ENCODE measurements around the gene PLEKHG4. TPM values are rescaled to one million over a fixed set of nuclear protein-coding genes. Genes with fewer than 3 reads are reported as not detected.
A peak's percentile ranks its signal among the peaks of the same experiment; 100 is the strongest.

PLEKHG4 gene
- total RNA-seq, 1 donor: 24.3 TPM

GRCh38 chr16:67277294-67277998 lies 1.9 kb upstream of the PLEKHG4 start:
- TF ChIP-seq, protein P1, sequence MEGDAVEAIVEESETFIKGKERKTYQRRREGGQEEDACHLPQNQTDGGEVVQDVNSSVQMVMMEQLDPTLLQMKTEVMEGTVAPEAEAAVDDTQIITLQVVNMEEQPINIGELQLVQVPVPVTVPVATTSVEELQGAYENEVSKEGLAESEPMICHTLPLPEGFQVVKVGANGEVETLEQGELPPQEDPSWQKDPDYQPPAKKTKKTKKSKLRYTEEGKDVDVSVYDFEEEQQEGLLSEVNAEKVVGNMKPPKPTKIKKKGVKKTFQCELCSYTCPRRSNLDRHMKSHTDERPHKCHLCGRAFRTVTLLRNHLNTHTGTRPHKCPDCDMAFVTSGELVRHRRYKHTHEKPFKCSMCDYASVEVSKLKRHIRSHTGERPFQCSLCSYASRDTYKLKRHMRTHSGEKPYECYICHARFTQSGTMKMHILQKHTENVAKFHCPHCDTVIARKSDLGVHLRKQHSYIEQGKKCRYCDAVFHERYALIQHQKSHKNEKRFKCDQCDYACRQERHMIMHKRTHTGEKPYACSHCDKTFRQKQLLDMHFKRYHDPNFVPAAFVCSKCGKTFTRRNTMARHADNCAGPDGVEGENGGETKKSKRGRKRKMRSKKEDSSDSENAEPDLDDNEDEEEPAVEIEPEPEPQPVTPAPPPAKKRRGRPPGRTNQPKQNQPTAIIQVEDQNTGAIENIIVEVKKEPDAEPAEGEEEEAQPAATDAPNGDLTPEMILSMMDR (IDR thresholded peaks at IDR 0.05; ENCODE audit: insufficient read depth, low read length): no peak
- peak overlapping the region; percentile 6 for H3K4me3 ChIP-seq (ENCODE audit: low read depth, low read length)
- DNase-seq (ENCODE audit: low read depth): peak; percentile 99

GRCh38 chr16:67277999-67278772 lies 1.1 kb upstream of the PLEKHG4 start:
- TF ChIP-seq, protein P1 (IDR thresholded peaks at IDR 0.05; ENCODE audit: insufficient read depth, low read length): no peak
- peak overlapping the region; percentile 67 for H3K4me3 ChIP-seq (ENCODE audit: low read depth, low read length)
- peak; percentile 90 for DNase-seq (ENCODE audit: low read depth)

- no peak for DNase-seq (ENCODE audit: low read depth)
- H3K4me3 ChIP-seq (ENCODE audit: low read depth, low read length): peak overlapping the region; percentile 67
- TF ChIP-seq, protein P1 (IDR thresholded peaks at IDR 0.05; ENCODE audit: insufficient read depth, low read length): no peak
These were observed 498 bp upstream of the PLEKHG4 start for GRCh38 chr16:67278773-67279295.

DNA sequence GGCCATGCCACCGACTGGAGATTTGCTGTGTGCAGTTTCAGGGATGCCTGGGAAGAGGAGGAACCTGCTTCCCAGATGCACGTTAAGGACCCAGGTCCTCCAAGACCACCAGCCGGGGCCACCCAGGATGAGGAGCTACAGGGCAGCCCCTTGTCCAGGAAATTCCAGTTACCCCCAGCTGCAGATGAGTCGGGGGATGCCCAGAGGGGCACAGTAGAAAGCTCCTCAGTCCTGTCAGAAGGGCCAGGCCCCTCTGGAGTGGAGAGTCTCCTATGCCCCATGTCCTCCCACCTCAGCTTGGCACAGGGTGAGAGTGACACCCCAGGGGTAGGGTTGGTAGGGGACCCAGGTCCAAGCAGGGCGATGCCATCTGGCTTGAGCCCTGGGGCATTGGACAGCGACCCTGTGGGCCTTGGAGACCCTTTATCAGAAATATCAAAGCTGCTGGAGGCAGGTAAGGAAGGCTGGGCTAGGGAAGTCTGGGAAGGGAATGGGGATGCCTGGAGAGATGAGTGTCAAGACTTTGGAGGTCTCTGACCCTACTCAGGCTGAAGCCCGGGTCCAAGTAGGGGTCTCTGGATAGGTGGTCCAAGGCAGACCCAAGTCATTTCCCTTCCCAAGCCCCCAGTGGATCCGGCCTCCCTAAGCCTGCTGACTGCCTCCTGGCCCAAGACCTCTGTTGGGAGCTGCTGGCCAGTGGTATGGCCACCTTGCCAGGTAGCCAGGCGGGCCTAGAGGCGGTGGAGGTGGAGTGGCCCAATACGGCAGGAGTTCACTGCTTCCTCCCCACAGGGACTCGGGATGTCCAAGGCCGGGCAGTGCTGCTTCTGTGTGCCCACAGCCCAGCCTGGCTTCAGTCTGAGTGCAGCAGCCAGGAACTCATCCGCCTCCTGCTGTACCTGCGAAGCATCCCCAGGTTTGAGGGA lies 1.0 kb downstream of the PLEKHG4 start:
- TF ChIP-seq, protein P1 (IDR thresholded peaks at IDR 0.05; ENCODE audit: insufficient read depth, low read length): no peak
- no peak for DNase-seq (ENCODE audit: low read depth)
- no peak overlapping the region for H3K4me3 ChIP-seq (ENCODE audit: low read depth, low read length)

GRCh38 chr16:67281536-67282446 lies 2.5 kb downstream of the PLEKHG4 start:
- no peak for DNase-seq (ENCODE audit: low read depth)
- TF ChIP-seq, protein P1 (IDR thresholded peaks at IDR 0.05; ENCODE audit: insufficient read depth, low read length): no peak
- H3K4me3 ChIP-seq (ENCODE audit: low read depth, low read length): no peak overlapping the region
